Keratinocyte (primary cell): ENCODE results near the gene MRPL53.
A peak's percentile ranks its signal among the peaks of the same experiment; 100 is the strongest.

Experiments used
- CTCF ChIP-seq, 3 experiments: IDR thresholded peaks in 1 of 3; conservative IDR thresholded peaks in 1 of 3; optimal IDR thresholded peaks in 1 of 3; 2 replicates in 2 of 3; 3 replicates in 1 of 3; pipeline versions ENCODE3 to v1.5.1; 2011; ENCODE audit warnings: low read length in 3 of 3, mild to moderate bottlenecking in 3 of 3, moderate library complexity in 2 of 3, control low read depth in 1 of 3, inconsistent platforms in 1 of 3; ENCODE audit not compliant: insufficient read depth in 2 of 3; ENCODE audit errors: extremely low read depth in 1 of 3
- EZH2 ChIP-seq: IDR thresholded peaks from one replicate; pipeline ENCODE4 v1.6.1; 2012; ENCODE audit warnings: inconsistent platforms, mild to moderate bottlenecking, low read length, moderate library complexity

GRCh38 chr2:74513605-74514367, 41.3 kb upstream of the MRPL53 start:
- no peak for TF ChIP-seq CTCF (optimal IDR thresholded peaks at IDR 0.05 in 1 of 3, IDR thresholded peaks at IDR 0.05 in 1 of 3, conservative IDR thresholded peaks at IDR 0.05 in 1 of 3; ENCODE audit: extremely low read depth in 1 of 3, insufficient read depth in 2 of 3, low read length in 3 of 3)
- peak; percentile 91 for TF ChIP-seq EZH2
